Right lobe of liver (tissue), 4 donors: ENCODE results near the gene INVS.

Source experiments
- POLR2A ChIP-seq: fragments of 450-650 bp; IDR thresholded peaks from one replicate; pipeline ENCODE4 v1.6.1; 2017; ENCODE audit warnings: antibody characterized with exemption, mild to moderate bottlenecking
- TF ChIP-seq, protein P1 (sequence below), 4 donors: fragments of 200-600 bp in 3 of 4; fragments of 450-650 bp in 1 of 4; IDR thresholded peaks; one replicate each; pipeline versions ENCODE4 v1.5.1 to v1.8.0; 2016 to 2022; ENCODE audit warnings: antibody characterized with exemption in 4 of 4, mild to moderate bottlenecking in 2 of 4
- donor health status: DM: no; HTN: no; CAD: no.
- donor health status: DM: no; HTN: no; CAD: no.
- donor health status: DM: no; HTN: yes; CAD: no.

- no peak for TF ChIP-seq POLR2A
- TF ChIP-seq, protein P1, sequence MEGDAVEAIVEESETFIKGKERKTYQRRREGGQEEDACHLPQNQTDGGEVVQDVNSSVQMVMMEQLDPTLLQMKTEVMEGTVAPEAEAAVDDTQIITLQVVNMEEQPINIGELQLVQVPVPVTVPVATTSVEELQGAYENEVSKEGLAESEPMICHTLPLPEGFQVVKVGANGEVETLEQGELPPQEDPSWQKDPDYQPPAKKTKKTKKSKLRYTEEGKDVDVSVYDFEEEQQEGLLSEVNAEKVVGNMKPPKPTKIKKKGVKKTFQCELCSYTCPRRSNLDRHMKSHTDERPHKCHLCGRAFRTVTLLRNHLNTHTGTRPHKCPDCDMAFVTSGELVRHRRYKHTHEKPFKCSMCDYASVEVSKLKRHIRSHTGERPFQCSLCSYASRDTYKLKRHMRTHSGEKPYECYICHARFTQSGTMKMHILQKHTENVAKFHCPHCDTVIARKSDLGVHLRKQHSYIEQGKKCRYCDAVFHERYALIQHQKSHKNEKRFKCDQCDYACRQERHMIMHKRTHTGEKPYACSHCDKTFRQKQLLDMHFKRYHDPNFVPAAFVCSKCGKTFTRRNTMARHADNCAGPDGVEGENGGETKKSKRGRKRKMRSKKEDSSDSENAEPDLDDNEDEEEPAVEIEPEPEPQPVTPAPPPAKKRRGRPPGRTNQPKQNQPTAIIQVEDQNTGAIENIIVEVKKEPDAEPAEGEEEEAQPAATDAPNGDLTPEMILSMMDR (IDR thresholded peaks at IDR 0.05): no peak
Measured at GRCh38 chr9:100049551-100049950, 49.5 kb upstream of the INVS start.
